Cerebellar cortex (tissue), 1 donor: Measurements from ENCODE around the gene COL24A1.
"Not testable (repeated sequence)": the region's sequence is repeated elsewhere in the genome, so short reads cannot be mapped to it uniquely, and the experiment has no call there.

Experiments
- DNase-seq: peaks from one replicate; pipeline ENCODE4 v3.0.0-alpha.2; 2015; ENCODE audit warnings: low spot score

Gene COL24A1

GRCh38 chr1:85888921-85889320, 267.7 kb downstream of the COL24A1 start:
- no peak for DNase-seq

- DNase-seq = peak; percentile 15
Measured at GRCh38 chr1:85884372-85885035, 272.1 kb downstream of the COL24A1 start.

- no peak for DNase-seq
Measured at GRCh38 chr1:85867189-85867588, 289.4 kb downstream of the COL24A1 start.

- no peak for DNase-seq
Measured at GRCh38 chr1:85865213-85865612, 291.4 kb downstream of the COL24A1 start.

GRCh38 chr1:85864727-85865126, 291.8 kb downstream of the COL24A1 start:
- no peak for DNase-seq

GRCh38 chr1:85863639-85864038, 292.9 kb downstream of the COL24A1 start:
- not testable (repeated sequence) for DNase-seq

- no peak for DNase-seq
Measured at GRCh38 chr1:85862456-85862855, 294.1 kb downstream of the COL24A1 start.

GRCh38 chr1:85857991-85858390, 298.6 kb downstream of the COL24A1 start:
- DNase-seq = no peak

GRCh38 chr1:85850238-85850637, 306.3 kb downstream of the COL24A1 start:
- no peak for DNase-seq

- DNase-seq = no peak
Measured at GRCh38 chr1:85849660-85850059, 306.9 kb downstream of the COL24A1 start.

- DNase-seq = no peak
Measured at GRCh38 chr1:85847356-85847755, 309.2 kb downstream of the COL24A1 start.

- no peak for DNase-seq
Measured at GRCh38 chr1:85846706-85847105, 309.9 kb downstream of the COL24A1 start.

- no peak for DNase-seq
Measured at GRCh38 chr1:85839459-85839858, 317.1 kb downstream of the COL24A1 start.

GRCh38 chr1:85838238-85838637, 318.3 kb downstream of the COL24A1 start:
- DNase-seq = no peak

GRCh38 chr1:85836736-85837135, 319.8 kb downstream of the COL24A1 start:
- no peak for DNase-seq

GRCh38 chr1:85833165-85833564, 323.4 kb downstream of the COL24A1 start:
- DNase-seq = not testable (repeated sequence)

GRCh38 chr1:85830837-85831236, 325.7 kb downstream of the COL24A1 start:
- DNase-seq = no peak

GRCh38 chr1:85824066-85824840, 332.3 kb downstream of the COL24A1 start:
- DNase-seq = no peak

GRCh38 chr1:85822696-85823095, 333.9 kb downstream of the COL24A1 start:
- DNase-seq = no peak

GRCh38 chr1:85818371-85818770, 338.2 kb downstream of the COL24A1 start:
- no peak for DNase-seq

- peak; percentile 64 for DNase-seq
Measured at GRCh38 chr1:85816606-85817005, 340.0 kb downstream of the COL24A1 start.

- DNase-seq = no peak
Measured at GRCh38 chr1:85815906-85816305, 340.7 kb downstream of the COL24A1 start.

- DNase-seq = peak; percentile 87
Measured at GRCh38 chr1:85806236-85806965, 350.2 kb downstream of the COL24A1 start.
